ENCODE results near the gene SRGAP3. TPM values are rescaled to one million over a fixed set of nuclear protein-coding genes. Genes with fewer than 3 reads are reported as not detected.

The SRGAP3 gene
- total RNA-seq, 1 experiment from 2014 or later = 0.69 TPM

DNA sequence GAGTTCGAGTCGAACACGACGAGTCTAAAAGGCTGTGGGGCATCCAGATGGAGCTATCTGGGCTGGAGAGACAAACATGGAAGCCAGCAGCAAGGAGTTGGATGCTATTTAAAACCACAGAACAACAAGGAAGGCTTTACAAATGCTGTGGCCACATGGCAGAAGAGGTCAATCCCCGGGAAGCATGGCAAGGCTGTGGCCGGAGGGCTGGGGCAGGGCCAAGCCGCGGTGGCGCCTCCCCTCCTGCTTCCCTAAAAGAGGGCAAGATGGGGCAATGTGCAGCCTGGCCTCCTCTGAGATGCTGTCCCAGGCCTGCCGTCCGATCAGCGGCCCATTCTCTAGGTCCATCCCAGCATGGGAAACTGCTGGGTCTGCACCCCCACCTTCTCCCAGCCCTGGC lies 139.1 kb downstream of the SRGAP3 start:
- intact Hi-C loops (cut with micrococcal nuclease; ENCODE audit: unreplicated experiment) = no loop called here
- no peak for TF ChIP-seq EZH2 (IDR thresholded peaks at IDR 0.05; ENCODE audit: borderline replicate concordance, low read depth, low read length, poor library complexity, severe bottlenecking)
- TF ChIP-seq CTCF (conservative IDR thresholded peaks at IDR 0.05; ENCODE audit: low read depth, low read length) = no peak
- no TSS peak for BruUV-seq (replicated peaks)
- Histone ChIP-seq H3K4me1 (ENCODE audit: insufficient read depth, low read length, poor library complexity, severe bottlenecking) (no peaks in the 10 kb centered on the region), H3K36me3 (ENCODE audit: insufficient read depth, low read length, poor library complexity, severe bottlenecking) (no peaks in the 10 kb centered on the region), H3K27ac (ENCODE audit: low read depth, low read length, poor library complexity, severe bottlenecking) (no peak overlapping the region), H3K9me3 (ENCODE audit: low read depth, low read length, poor library complexity, severe bottlenecking) (no peaks in the 10 kb centered on the region), H3K27me3 (replicated peaks; ENCODE audit: insufficient read depth, low read depth, low read length, poor library complexity) (no peaks in the 10 kb centered on the region), H3K4me3 (ENCODE audit: low read depth, low read length, poor library complexity, severe bottlenecking) (no peak overlapping the region)
- ChIA-PET CTCF (no interaction called here), POLR2A (ENCODE audit: low non-redundant PET) (no interaction called here)
- no peak for DNase-seq (ENCODE audit: low spot score)

DNA sequence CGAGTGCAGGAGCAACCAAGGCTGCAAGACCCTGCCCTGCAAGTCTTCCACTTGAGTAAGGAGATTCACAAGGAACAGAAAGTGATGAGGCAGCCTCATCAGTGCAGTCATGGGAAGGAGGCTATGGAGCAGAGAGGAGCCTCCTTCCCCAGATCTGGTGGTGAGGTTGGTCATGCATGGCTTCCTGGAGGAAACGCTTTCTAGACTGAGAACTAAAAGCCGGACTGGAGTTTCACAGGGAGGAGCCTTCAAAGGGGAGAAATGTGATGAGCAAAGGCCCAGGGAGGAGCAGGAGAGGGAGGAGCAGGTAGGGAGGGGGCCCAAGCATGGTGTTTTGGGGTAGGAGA lies 139.9 kb downstream of the SRGAP3 start:
- H3K9me3 ChIP-seq (ENCODE audit: low read depth, low read length, poor library complexity, severe bottlenecking) = no peaks in the 10 kb centered on the region
- BruUV-seq (replicated peaks) = no TSS peak
- TF ChIP-seq CTCF (conservative IDR thresholded peaks at IDR 0.05; ENCODE audit: low read depth, low read length) = no peak
- TF ChIP-seq EZH2 (IDR thresholded peaks at IDR 0.05; ENCODE audit: borderline replicate concordance, low read depth, low read length, poor library complexity, severe bottlenecking) = no peak
- H3K4me1 ChIP-seq (ENCODE audit: insufficient read depth, low read length, poor library complexity, severe bottlenecking) = no peaks in the 10 kb centered on the region
- H3K27me3 ChIP-seq (replicated peaks; ENCODE audit: insufficient read depth, low read depth, low read length, poor library complexity) = no peaks in the 10 kb centered on the region
- CTCF ChIA-PET = no interaction called here
- H3K27ac ChIP-seq (ENCODE audit: low read depth, low read length, poor library complexity, severe bottlenecking) = no peak overlapping the region
- no peak overlapping the region for H3K4me3 ChIP-seq (ENCODE audit: low read depth, low read length, poor library complexity, severe bottlenecking)
- DNase-seq (ENCODE audit: low spot score) = no peak
- POLR2A ChIA-PET (ENCODE audit: low non-redundant PET) = no interaction called here
- no peaks in the 10 kb centered on the region for H3K36me3 ChIP-seq (ENCODE audit: insufficient read depth, low read length, poor library complexity, severe bottlenecking)
- intact Hi-C loops (cut with micrococcal nuclease; ENCODE audit: unreplicated experiment) = no loop called here

- intact Hi-C loops (cut with micrococcal nuclease; ENCODE audit: unreplicated experiment) = no loop called here
- Histone ChIP-seq H3K27me3 (replicated peaks; ENCODE audit: insufficient read depth, low read depth, low read length, poor library complexity) (no peaks in the 10 kb centered on the region), H3K36me3 (ENCODE audit: insufficient read depth, low read length, poor library complexity, severe bottlenecking) (no peaks in the 10 kb centered on the region), H3K4me3 (ENCODE audit: low read depth, low read length, poor library complexity, severe bottlenecking) (no peak overlapping the region), H3K27ac (ENCODE audit: low read depth, low read length, poor library complexity, severe bottlenecking) (no peak overlapping the region), H3K4me1 (ENCODE audit: insufficient read depth, low read length, poor library complexity, severe bottlenecking) (no peaks in the 10 kb centered on the region), H3K9me3 (ENCODE audit: low read depth, low read length, poor library complexity, severe bottlenecking) (no peaks in the 10 kb centered on the region)
- no TSS peak for BruUV-seq (replicated peaks)
- POLR2A ChIA-PET (ENCODE audit: low non-redundant PET) = no interaction called here
- CTCF ChIA-PET = no interaction called here
- no peak for DNase-seq (ENCODE audit: low spot score)
- TF ChIP-seq EZH2 (IDR thresholded peaks at IDR 0.05; ENCODE audit: borderline replicate concordance, low read depth, low read length, poor library complexity, severe bottlenecking) = no peak
- no peak for TF ChIP-seq CTCF (conservative IDR thresholded peaks at IDR 0.05; ENCODE audit: low read depth, low read length)
These were observed 140.4 kb downstream of the SRGAP3 start for GRCh38 chr3:9108876-9109567.

All from A673 (cell line).